GM12891 (cell line): Measurements from ENCODE around the gene PET100.

Experiments
- DNase-seq: peaks from one replicate; pipeline ENCODE4 v3.0.0; 2011; ENCODE audit warnings: low spot score; ENCODE audit not compliant: insufficient read length
- FAIRE-seq: peaks from 2 replicates; lab custom pipeline; 2011; peaks lifted over from hg19 to GRCh38; lab: Jason Lieb, UNC
- PAX5 ChIP-seq: IDR thresholded peaks from 2 replicates; pipeline ENCODE4 v1.6.1; 2011; ENCODE audit warnings: low read length, moderate library complexity, mild to moderate bottlenecking; ENCODE audit not compliant: insufficient read depth, severe bottlenecking
- POLR2A ChIP-seq: IDR thresholded peaks from 2 replicates; pipeline ENCODE4 v1.6.1; 2011; ENCODE audit warnings: low read depth, low read length, control low read depth
- POLR2AphosphoS5 ChIP-seq: IDR thresholded peaks from 2 replicates; pipeline ENCODE4 v1.6.1; 2011; ENCODE audit warnings: low read depth, low read length, control low read depth
- POU2F2 ChIP-seq: IDR thresholded peaks from 2 replicates; pipeline ENCODE4 v1.6.1; 2011; ENCODE audit warnings: low read depth, mild to moderate bottlenecking, control low read depth, low read length, moderate library complexity
- SPI1 ChIP-seq: IDR thresholded peaks from 2 replicates; pipeline ENCODE4 v1.6.1; 2011; ENCODE audit warnings: low read depth, low read length, control low read depth
- TAF1 ChIP-seq: IDR thresholded peaks from 2 replicates; pipeline ENCODE4 v1.6.1; 2011; ENCODE audit warnings: low read depth, low read length, control low read depth

Gene PET100

GRCh38 chr19:7632340-7633203 is 3.0 kb downstream of the PET100 start:
- no peak for DNase-seq
- no peak for FAIRE-seq
- TF ChIP-seq POU2F2 (no peak), POLR2AphosphoS5 (no peak), TAF1 (no peak), SPI1 (no peak), PAX5 (no peak), POLR2A (no peak)

- FAIRE-seq (no peak), DNase-seq (no peak)
- TF ChIP-seq SPI1, result no peak
- TF ChIP-seq POLR2AphosphoS5, result 0 out of 2 replicates have a peak, but pooled peaks have one; percentile 33
These were observed 4.1 kb downstream of the PET100 start, which contains the start of gene PCP2 for GRCh38 chr19:7633698-7634097. Gene PCP2, minus strand, starts transcription at chr19:7633719. Its CDS starts 262 bp downstream, at chr19:7633457.

GRCh38 chr19:7635670-7636069 is 6.1 kb downstream of the PET100 start:
- DNase-seq, result no peak
- no peak for FAIRE-seq
- TF ChIP-seq POU2F2, result no peak
- no peak for TF ChIP-seq POLR2AphosphoS5
- no peak for TF ChIP-seq SPI1
- no peak for TF ChIP-seq TAF1
- TF ChIP-seq POLR2A, result no peak
- no peak for TF ChIP-seq PAX5

GRCh38 chr19:7636317-7636690 is 6.7 kb downstream of the PET100 start:
- FAIRE-seq (peak; percentile 28), DNase-seq (no peak)
- TF ChIP-seq TAF1, result no peak
- no peak for TF ChIP-seq POLR2A
- TF ChIP-seq PAX5, result no peak
- TF ChIP-seq SPI1, result no peak
- no peak for TF ChIP-seq POU2F2
- no peak for TF ChIP-seq POLR2AphosphoS5

- TF ChIP-seq SPI1, result no peak
- TF ChIP-seq TAF1, result peak; percentile 92
- no peak for TF ChIP-seq PAX5
- peak; percentile 82 for TF ChIP-seq POLR2A
- no peak for TF ChIP-seq POU2F2
- peak; percentile 74; the same call in 1 of the 2 replicates for TF ChIP-seq POLR2AphosphoS5
- DNase-seq (peak; percentile 100), FAIRE-seq (peak; percentile 99)
These were observed 7.2 kb downstream of the PET100 start, which contains the start of gene STXBP2 for GRCh38 chr19:7636691-7637373. Gene STXBP2, plus strand, starts transcription at chr19:7637110. Its CDS starts 40 bp downstream, at chr19:7637150.

GRCh38 chr19:7637374-7638256 is 8.0 kb downstream of the PET100 start:
- FAIRE-seq, result peak; percentile 45
- TF ChIP-seq PAX5 (no peak), POU2F2 (no peak), POLR2A (no peak), SPI1 (no peak), TAF1 (no peak), POLR2AphosphoS5 (no peak)
- no peak for DNase-seq

DNA sequence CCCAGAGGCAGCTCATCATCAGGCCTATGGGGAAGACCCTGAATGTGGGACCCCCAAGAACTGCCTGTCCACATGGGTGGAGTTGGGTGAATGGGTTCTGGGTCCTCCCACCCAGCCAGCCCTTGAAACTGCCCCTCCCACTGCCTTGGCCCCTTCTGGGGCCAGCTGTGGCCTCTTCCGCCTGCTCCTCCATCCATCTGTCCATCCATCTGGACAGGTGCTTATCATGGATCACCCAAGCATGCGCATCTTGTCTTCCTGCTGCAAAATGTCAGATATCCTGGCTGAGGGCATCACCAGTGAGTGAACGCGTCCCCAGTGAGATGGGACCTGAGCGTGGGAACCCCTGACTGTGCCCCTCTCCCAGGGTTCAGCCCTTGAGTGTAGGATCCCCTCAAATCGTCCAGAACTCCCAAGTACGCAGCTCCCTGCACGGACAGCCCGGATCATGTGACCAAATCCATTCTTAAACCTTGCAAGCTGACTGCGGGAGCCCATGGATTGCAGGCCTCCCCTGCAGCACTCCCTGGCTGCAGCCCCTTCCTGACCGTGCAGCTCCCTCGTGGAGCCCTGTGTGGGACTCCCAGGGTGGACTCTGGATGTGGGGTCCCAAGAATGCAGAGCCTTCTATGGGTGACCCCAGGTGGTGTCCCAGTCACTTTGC is 9.3 kb downstream of the PET100 start:
- DNase-seq, result no peak
- TF ChIP-seq PAX5 (no peak), POLR2AphosphoS5 (no peak), POU2F2 (no peak), POLR2A (no peak), SPI1 (no peak), TAF1 (no peak)
- FAIRE-seq, result no peak

GRCh38 chr19:7639863-7640348 is 10.3 kb downstream of the PET100 start:
- no peak for FAIRE-seq
- TF ChIP-seq POLR2A (peak; percentile 57; the same call in 1 of the 2 replicates), SPI1 (no peak)
- no peak for DNase-seq

DNA sequence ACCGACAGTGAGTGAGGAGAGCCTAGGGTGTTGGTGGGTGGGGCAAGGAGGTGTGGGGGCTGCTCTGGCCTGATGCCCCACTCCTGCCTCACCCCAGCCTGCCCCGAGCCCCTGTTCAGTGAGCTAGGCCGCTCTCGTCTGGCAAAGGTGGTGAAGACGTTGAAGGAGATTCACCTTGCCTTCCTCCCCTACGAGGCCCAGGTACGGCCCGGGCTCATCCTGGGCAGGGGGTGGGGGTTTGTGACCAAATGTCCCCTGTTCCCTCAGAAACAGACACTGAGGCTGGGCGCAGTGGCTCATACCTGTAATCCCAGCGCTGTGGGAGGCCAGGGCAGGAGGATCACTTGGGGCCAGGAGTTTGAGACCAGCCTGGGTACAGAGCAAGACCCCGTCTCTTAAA is 11.2 kb downstream of the PET100 start:
- no peak for FAIRE-seq
- no peak for DNase-seq
- TF ChIP-seq POU2F2, result no peak
